ENCODE results near the gene FAM13C.

The FAM13C gene

DNA sequence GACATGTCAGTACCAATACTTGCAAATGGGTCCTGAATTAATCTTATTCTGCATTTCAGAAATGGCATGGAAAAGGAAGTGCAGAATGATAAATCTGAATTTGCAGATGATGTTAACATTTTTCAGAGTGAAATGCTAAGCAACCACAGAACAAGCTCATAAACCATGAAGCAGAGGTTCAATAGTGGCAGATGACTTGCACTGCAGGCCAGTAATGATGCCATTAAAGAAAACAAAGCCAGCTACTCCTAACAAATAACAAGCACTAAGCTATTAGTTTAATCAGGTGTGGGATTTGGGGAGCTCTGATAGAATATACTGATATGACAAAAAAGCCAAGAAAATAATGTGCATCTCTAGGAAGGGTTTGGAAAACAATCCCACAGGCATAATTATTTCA is 85.4 kb downstream of the FAM13C start:
- Histone ChIP-seq H3K27ac (ENCODE audit: low read length) (no peak overlapping the region), H3K4me1 (ENCODE audit: low read length) (no peaks in the 10 kb centered on the region), H3K79me2 (ENCODE audit: low read length) (no peaks in the 10 kb centered on the region), H3K9ac (ENCODE audit: low read length) (no peak overlapping the region), H3K9me2 (replicated peaks; ENCODE audit: insufficient read depth, low read length) (no peaks in the 10 kb centered on the region), H3K36me3 (replicated peaks; ENCODE audit: insufficient read depth, low read length) (no peaks in the 10 kb centered on the region), H3K4me2 (ENCODE audit: low read depth, low read length) (no peak overlapping the region), H2AFZ (ENCODE audit: low read length) (no peak overlapping the region), H3K4me3 (ENCODE audit: low read length) (no peak overlapping the region), H3K27me3 (replicated peaks; ENCODE audit: insufficient read depth, low read length) (no peaks in the 10 kb centered on the region), H3K9me3 (replicated peaks; ENCODE audit: insufficient read depth, low read length) (no peaks in the 10 kb centered on the region), H3F3A (ENCODE audit: insufficient read depth, low read length) (no peaks in the 10 kb centered on the region), H4K20me1 (ENCODE audit: insufficient read depth, low read length) (no peaks in the 10 kb centered on the region)
- TF ChIP-seq, protein P1, sequence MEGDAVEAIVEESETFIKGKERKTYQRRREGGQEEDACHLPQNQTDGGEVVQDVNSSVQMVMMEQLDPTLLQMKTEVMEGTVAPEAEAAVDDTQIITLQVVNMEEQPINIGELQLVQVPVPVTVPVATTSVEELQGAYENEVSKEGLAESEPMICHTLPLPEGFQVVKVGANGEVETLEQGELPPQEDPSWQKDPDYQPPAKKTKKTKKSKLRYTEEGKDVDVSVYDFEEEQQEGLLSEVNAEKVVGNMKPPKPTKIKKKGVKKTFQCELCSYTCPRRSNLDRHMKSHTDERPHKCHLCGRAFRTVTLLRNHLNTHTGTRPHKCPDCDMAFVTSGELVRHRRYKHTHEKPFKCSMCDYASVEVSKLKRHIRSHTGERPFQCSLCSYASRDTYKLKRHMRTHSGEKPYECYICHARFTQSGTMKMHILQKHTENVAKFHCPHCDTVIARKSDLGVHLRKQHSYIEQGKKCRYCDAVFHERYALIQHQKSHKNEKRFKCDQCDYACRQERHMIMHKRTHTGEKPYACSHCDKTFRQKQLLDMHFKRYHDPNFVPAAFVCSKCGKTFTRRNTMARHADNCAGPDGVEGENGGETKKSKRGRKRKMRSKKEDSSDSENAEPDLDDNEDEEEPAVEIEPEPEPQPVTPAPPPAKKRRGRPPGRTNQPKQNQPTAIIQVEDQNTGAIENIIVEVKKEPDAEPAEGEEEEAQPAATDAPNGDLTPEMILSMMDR (IDR thresholded peaks at IDR 0.05; ENCODE audit: low read length) = no peak
- no peak for TF ChIP-seq EZH2phosphoT487 (IDR thresholded peaks at IDR 0.05; ENCODE audit: low read length)
- TF ChIP-seq EZH2 (optimal IDR thresholded peaks at IDR 0.05; ENCODE audit: low read depth, low read length) = no peak
- no peak for DNase-seq

DNA sequence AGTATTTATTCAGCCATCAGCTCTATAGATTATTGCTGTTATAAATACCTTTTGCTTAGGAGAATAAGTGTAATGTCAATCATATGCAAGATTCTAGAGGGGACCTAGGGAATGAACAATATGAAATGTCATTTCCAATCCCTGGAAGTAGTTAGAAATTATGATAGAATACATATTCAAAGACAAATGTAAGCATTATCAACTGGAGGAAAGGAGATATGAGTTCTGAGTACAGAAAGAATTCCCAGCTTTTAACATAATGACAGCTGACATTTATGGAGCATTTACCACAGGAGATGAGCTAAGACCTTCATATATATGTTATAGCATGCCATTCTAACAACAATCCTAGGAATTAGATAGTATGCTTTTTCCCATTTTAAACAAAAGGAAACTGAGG is 86.2 kb downstream of the FAM13C start:
- Histone ChIP-seq H3K4me1 (ENCODE audit: low read length) (no peaks in the 10 kb centered on the region), H3K27ac (ENCODE audit: low read length) (no peak overlapping the region), H3K4me2 (ENCODE audit: low read depth, low read length) (no peak overlapping the region), H3K9me3 (replicated peaks; ENCODE audit: insufficient read depth, low read length) (no peaks in the 10 kb centered on the region), H3K9me2 (replicated peaks; ENCODE audit: insufficient read depth, low read length) (no peaks in the 10 kb centered on the region), H3K9ac (ENCODE audit: low read length) (no peak overlapping the region), H3K79me2 (ENCODE audit: low read length) (no peaks in the 10 kb centered on the region), H3K4me3 (ENCODE audit: low read length) (no peak overlapping the region), H3F3A (ENCODE audit: insufficient read depth, low read length) (no peaks in the 10 kb centered on the region), H3K27me3 (replicated peaks; ENCODE audit: insufficient read depth, low read length) (no peaks in the 10 kb centered on the region), H4K20me1 (ENCODE audit: insufficient read depth, low read length) (no peaks in the 10 kb centered on the region), H3K36me3 (replicated peaks; ENCODE audit: insufficient read depth, low read length) (no peaks in the 10 kb centered on the region), H2AFZ (ENCODE audit: low read length) (no peak overlapping the region)
- DNase-seq = no peak
- TF ChIP-seq EZH2phosphoT487 (IDR thresholded peaks at IDR 0.05; ENCODE audit: low read length) = no peak
- TF ChIP-seq EZH2 (optimal IDR thresholded peaks at IDR 0.05; ENCODE audit: low read depth, low read length) = no peak
- TF ChIP-seq, protein P1 (IDR thresholded peaks at IDR 0.05; ENCODE audit: low read length) = no peak

- H3K9me2 ChIP-seq (replicated peaks; ENCODE audit: insufficient read depth, low read length) = no peaks in the 10 kb centered on the region
- no peaks in the 10 kb centered on the region for H3K36me3 ChIP-seq (replicated peaks; ENCODE audit: insufficient read depth, low read length)
- H3K27me3 ChIP-seq (replicated peaks; ENCODE audit: insufficient read depth, low read length) = no peaks in the 10 kb centered on the region
- H3K27ac ChIP-seq (ENCODE audit: low read length) = no peak overlapping the region
- no peaks in the 10 kb centered on the region for H4K20me1 ChIP-seq (ENCODE audit: insufficient read depth, low read length)
- TF ChIP-seq EZH2phosphoT487 (IDR thresholded peaks at IDR 0.05; ENCODE audit: low read length) (no peak), EZH2 (optimal IDR thresholded peaks at IDR 0.05; ENCODE audit: low read depth, low read length) (no peak)
- TF ChIP-seq, protein P1 (IDR thresholded peaks at IDR 0.05; ENCODE audit: low read length) = no peak
- DNase-seq = no peak
- no peak overlapping the region for H2AFZ ChIP-seq (ENCODE audit: low read length)
- H3K9ac ChIP-seq (ENCODE audit: low read length) = no peak overlapping the region
- no peaks in the 10 kb centered on the region for H3K79me2 ChIP-seq (ENCODE audit: low read length)
- no peaks in the 10 kb centered on the region for H3K4me1 ChIP-seq (ENCODE audit: low read length)
- no peak overlapping the region for H3K4me2 ChIP-seq (ENCODE audit: low read depth, low read length)
- no peaks in the 10 kb centered on the region for H3K9me3 ChIP-seq (replicated peaks; ENCODE audit: insufficient read depth, low read length)
- H3F3A ChIP-seq (ENCODE audit: insufficient read depth, low read length) = no peaks in the 10 kb centered on the region
- no peak overlapping the region for H3K4me3 ChIP-seq (ENCODE audit: low read length)
Observed at GRCh38 chr10:59273445-59273844, 88.9 kb downstream of the FAM13C start.

Data from MM.1S (cell line).